ENCODE measurements around the gene ANK3.

Gene ANK3

GRCh38 chr10:60340973-60341372, 48.7 kb downstream of the ANK3 start:
- DNase-seq = no peak

- no peak for DNase-seq
Observed at GRCh38 chr10:60339757-60340156, 49.9 kb downstream of the ANK3 start.

- DNase-seq = no peak
Observed at GRCh38 chr10:60338786-60339185, 50.9 kb downstream of the ANK3 start.

GRCh38 chr10:60338002-60338564, 51.6 kb downstream of the ANK3 start:
- DNase-seq = no peak

DNA sequence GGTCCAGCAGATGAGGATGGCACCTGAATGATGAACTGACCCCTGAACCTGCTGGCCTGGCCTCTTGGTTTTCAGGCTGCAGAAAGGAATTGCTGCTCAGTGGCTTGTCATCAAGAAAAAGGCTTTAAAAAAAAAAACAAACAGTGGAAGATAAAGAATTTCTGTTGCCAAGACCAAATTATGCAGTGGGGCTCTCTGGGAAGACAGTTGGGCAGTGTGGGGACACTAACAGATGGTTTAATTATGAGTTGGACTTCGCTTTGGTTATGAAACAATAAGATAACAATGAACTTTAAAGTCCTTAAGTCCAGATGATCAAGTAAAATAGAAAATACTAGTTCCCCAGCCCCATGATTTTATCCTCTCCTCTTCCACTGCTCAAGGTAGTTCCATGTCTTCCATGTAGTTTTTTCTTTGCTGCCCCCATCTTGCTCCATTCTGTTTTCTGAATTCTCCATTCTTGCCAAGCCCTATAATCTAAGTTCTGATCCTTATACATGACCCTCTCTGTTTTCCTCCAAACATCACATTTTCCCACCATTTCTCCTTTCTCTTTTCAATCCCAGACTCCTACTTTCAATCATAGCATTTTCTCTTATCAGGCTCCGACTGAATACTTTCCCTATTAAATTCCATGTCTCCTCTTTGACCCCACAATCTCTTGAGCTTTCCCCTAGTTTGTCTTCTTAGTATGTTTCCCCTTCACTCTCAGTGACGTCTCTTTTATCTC, 52.6 kb downstream of the ANK3 start:
- DNase-seq = no peak

DNA sequence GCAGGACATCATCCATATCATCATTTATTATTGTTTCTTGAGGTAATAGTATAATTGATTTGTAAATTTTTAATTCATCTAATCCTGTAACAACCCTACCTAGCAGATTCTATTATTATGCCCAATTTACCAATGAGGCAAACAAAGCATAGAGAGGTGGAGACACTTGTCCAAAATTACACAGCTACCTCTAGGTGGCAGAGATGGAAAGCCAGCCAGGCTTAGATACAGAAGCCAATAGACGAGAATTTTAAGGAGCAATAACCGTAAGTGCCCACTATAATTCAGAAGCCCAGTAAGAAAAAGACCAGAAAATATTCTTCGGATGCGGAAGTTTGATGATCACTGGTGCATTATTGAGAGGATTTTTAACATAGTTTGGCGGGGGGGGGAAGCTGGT, 54.0 kb downstream of the ANK3 start:
- DNase-seq = no peak

DNA sequence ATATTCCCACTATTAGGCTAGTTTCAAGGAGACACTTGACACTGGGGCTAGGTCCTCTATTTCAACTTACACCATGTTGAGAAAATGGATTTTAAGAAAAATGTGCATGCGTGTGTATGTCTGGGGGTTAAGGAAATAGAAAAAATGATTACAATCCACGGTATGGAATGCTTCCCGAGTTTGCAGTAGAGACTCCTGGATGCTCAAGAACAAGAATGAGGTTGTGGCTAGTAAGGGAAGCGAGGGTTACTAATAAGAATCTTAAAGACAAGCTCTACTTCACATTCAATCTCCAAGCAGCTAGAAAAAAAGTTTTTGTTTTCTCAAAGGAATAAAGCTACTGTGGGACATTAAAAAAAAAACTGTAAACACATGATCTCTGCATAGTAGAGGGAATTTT, 54.7 kb downstream of the ANK3 start:
- no peak for DNase-seq

DNA sequence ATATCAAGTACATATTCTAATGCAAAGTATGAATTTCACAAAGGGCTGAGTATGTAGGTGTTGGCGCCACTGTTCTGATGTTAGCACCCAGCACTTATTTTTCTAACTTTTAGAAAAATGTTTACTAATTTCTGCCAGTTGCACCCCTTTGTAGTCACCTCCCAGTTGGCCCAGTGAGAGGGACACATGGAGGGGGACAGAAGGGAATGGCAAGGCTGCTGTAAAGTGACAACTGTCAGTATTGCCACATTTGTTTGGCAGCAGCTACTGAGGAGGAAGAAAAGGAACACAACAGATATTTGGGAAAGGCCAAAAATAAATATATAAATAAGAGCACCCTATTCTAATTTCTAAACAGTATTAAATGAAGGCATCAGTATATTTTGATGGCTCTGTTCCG, 57.3 kb downstream of the ANK3 start:
- DNase-seq = no peak

DNA sequence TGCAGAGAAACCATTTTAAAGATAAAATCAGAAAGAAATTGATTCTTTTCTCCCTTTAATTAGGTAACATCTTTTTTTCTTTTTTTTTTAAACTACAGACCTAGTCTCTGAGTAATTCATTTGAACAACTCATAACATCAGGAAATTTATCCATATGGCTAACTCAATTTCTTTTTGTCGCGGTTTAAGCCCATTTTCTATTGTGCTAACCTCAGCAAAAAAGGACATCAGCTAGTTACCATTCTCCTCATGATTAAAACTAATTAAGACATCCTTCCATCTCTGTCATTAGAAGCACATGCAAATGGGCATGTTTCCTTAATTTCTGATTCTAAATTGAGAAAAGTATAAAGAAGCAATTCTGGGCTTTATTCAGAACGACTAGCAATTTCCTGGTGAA, 57.8 kb downstream of the ANK3 start:
- DNase-seq = no peak

DNA sequence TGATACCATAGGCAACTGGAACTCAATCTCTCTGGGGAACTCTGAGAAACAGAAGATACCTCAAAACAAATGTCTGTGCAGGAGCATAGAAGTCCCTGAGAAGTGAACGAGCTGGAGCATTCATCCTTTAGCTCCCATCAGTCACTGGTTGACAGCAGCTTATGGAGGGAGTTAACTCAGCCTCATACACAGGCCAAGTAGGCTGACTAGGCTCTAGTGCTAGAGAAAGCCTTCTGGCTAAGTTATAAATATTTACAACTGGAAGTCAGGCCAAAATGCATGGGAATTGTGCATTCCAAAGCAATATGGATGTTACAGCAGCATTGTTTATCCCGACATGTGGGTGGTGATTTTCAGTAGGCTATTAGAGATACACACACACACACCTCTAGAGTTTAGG, 66.5 kb downstream of the ANK3 start:
- DNase-seq = no peak

- no peak for DNase-seq
Observed at GRCh38 chr10:60320666-60321065, 69.0 kb downstream of the ANK3 start.

GRCh38 chr10:60316029-60316428, 73.6 kb downstream of the ANK3 start:
- no peak for DNase-seq

- DNase-seq = no peak
Observed at GRCh38 chr10:60315311-60315710, 74.4 kb downstream of the ANK3 start.

- peak; percentile 60 for DNase-seq
Observed at GRCh38 chr10:60314069-60314940, 75.4 kb downstream of the ANK3 start.

- DNase-seq = no peak
Observed at GRCh38 chr10:60313589-60313952, 76.1 kb downstream of the ANK3 start.

- no peak for DNase-seq
Observed at GRCh38 chr10:60312818-60313588, 76.7 kb downstream of the ANK3 start.

DNA sequence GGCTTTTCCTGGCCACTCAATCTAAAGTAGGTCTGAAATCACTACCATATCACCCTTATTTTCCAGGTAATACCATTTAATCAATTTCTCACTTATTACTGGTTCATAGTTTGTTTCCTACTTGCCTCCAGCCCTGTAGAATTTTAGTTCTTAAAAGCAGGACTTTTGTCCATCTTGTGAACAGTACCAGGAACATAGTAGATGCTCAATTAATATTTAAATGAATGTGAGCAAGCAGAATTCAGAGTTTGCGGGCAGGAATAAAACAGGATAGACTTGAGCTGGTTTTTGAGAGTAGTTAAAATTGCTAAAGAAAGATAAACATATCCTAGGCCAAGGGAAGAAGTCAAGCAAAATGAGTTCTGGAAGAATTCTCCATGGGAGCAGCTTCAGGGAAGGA, 77.9 kb downstream of the ANK3 start:
- DNase-seq = no peak

GRCh38 chr10:60310740-60311139, 78.9 kb downstream of the ANK3 start:
- no peak for DNase-seq

DNA sequence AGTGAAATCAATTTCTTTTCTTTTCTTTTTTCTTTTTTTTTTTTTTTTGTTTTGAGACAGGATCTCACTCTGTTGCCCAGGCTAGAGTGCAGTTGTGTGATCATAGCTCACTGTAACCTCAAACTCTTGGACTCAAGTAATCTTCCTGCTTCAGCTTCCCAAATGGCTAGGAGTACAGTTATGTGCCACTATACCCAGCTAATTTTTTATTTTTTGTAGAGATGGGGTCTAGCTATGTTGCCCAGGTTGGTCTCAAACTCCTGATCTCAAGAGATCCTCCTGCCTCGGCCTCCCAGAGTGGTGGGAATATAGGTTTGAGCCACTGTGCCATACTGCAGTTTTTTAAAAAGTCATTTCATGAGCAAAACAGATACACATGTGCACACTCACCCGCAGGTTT, 79.8 kb downstream of the ANK3 start:
- DNase-seq = no peak

GRCh38 chr10:60309371-60309770, 80.3 kb downstream of the ANK3 start:
- no peak for DNase-seq

- no peak for DNase-seq
Observed at GRCh38 chr10:60305380-60305892, 84.2 kb downstream of the ANK3 start.

GRCh38 chr10:60304829-60305379, 84.8 kb downstream of the ANK3 start:
- no peak for DNase-seq

DNA sequence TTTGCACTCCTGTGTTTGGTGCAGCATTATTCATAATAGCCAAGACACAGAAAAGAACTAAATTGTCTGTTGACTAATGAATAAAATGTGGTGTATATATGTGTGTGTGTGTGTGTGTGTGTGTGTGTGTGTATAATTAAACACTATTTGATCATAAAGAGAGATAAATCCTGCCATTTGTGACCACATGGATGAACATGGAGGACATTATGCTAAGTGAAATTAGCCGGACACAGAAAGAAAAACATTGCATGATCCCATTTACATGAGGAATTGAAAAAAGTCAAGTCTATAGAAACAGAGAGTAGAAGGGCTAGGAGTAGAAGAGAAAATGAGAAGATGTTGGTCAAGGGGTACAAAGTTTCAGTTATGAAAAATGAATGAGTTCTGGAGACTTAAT, 85.9 kb downstream of the ANK3 start:
- DNase-seq = no peak
